HL-60/S4 treated with retinoic acid at 250 ng/mL for 4 days and 3 days (cell line): Measurements from ENCODE around the gene SCARB1.

Source experiments
- in situ Hi-C: fragments of 300-500 bp; cut with MboI; formaldehyde crosslinking; loops from 2 replicates; pipeline ENCODE4 v1.7.0; 2022; ENCODE audit warnings: low sequenced_read_pairs

The SCARB1 gene

DNA sequence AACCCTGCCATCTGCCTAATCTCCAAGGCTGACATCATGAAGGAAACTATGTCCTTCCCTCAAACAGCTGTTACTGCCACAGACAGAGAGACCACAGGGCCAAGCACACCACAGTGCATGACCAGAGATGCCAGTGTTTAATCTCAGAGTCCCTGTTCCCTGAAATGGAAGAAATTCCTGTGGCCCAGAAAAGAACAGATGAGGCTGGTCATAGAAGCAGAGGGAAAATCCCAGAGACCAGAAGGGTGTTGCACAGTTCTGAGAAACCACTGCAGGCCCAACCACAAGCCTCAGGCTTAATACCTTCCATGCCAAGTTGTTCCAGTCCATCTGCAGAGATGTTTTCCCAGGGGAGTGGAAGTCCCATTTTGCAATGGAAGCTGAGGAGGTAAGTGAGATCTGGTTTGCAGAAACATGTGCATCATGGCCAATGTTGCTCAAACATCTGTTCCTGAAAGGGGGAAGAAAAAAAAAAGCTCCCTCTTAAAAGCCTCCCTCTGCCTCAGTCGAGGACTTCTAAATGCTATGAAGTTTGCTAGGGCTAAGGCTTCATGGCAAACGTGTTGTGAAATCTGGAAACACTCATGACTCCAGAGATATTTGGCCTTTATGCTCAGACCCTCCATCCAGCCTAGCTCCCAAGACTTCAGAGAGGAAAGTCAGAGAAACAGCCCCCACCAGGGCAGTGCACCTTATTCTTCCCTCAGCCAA lies 98.6 kb downstream of the SCARB1 start:
- in situ Hi-C loops, result loop anchor here (10.0 kb wide), 2 partner anchors 430 to 730 kb away; no protein-coding TSS in a partner anchor

DNA sequence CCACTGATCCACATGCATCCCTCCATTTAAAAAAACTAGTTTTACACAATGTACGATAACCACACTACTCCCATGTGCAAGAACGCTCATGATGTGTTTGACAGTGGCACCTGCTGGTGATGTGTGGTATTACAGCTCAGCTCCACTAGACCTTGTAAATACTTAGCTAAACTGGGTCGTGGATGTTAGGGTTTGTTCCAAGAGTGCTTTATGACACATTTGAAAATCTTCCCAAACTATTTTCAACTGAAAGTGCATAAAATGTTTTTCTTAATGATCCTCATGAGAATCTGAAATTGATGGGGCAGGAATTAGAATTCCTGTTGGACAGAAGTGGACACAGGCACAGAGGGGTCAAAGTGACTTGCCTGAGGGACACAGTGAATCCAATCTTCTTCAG lies 99.2 kb downstream of the SCARB1 start:
- in situ Hi-C loops, result loop anchor here (10.0 kb wide), 2 partner anchors 430 to 730 kb away; no protein-coding TSS in a partner anchor

DNA sequence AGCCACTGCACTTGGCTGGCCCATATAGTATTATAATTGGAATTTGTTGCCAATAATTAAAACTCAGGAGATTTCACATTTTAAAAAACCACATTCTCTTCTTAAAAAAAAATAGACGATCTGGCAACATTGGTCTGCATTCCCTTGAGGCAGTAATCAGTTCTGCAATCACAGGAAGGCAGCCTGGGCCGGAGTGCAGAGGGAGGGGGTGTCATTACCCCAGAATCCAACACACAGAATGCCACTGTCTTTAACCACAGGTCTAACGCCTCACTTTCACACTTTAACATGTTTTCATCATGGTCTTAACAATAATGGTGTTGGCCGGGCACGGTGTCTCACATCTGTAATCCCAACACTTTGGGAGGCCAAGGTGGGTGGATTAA lies 100.1 kb downstream of the SCARB1 start:
- in situ Hi-C loops, result loop anchor here (10.0 kb wide), 2 partner anchors 429 to 729 kb away; no protein-coding TSS in a partner anchor

DNA sequence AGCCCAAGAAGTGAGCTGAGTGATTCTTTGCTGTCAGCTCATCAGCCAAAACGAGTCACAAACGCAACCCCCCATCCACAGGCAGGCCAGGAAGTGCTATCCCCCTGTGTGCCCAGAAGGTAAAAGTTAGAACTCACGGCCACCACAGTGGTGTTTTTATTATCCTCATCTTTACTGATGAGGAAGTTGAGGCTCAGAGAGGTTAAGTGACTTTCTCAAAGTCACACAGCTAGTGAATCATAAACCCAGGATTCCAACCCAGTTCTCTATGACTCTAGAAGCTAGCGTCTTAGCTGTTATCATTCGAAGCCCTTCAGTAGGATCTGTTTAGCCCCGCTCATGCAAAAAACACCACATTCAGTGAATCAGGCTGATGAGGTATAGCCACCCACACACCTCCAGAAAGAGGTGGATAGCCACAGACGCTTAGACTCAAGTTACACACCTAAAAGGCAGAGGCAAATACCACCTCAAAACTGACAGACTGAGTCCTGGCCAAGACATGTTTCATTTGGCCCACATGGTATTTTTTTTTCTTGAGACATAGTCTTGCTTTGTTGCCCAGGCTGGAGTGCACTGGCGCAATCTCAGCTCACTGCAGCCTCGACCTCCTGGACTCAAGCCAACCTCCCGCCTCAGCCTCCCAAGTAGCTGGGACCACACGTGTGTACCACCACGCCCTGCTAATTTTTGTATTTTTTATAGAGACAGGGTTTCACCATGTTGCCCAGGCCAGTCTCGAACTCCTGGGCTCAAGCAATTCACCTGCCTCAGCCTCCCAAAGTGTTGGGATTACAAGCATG lies 100.7 kb downstream of the SCARB1 start:
- in situ Hi-C loops, result loop anchor here (10.0 kb wide), 2 partner anchors 428 to 728 kb away; no protein-coding TSS in a partner anchor

DNA sequence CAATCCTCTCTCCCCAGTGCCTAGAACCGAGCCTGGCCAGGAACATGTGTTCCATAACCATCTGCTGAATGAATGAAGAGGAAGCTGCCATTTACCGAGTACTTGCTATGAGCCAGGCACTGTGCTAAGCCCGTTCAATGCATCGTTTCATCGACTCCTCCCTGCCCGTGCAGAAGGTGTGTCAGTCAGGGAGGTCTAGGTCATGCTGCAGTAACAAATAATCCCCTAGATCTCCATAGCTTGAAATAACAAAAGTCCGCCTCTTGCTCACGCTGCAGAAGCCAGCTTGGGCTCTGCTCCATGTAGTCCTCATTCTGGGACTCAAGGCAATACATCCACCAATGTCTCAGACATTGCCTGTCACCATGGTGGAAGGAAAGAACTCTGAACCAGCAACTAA lies 101.3 kb downstream of the SCARB1 start:
- in situ Hi-C loops, result loop anchor here (10.0 kb wide), 2 partner anchors 428 to 728 kb away; no protein-coding TSS in a partner anchor

DNA sequence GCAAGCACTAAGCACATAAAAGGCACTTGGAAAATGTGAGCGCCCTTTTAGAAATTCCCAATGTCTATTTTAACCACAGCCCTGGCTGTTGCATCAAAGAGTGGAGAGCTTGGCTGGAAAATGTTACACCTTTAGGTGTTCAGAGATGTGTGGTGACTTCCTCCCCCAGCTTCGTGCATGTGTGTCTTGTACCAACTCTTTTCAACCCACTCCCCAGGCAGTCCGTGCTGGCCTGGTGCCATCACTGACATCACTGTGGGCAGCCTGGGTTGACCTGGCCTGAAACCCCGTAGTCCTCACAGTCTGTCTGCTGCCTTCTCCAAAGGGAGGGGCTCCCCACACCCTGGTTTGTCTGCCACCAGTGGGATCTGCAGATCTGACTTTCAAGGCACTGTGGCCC lies 101.8 kb downstream of the SCARB1 start:
- in situ Hi-C loops, result loop anchor here (10.0 kb wide), 2 partner anchors 427 to 727 kb away; no protein-coding TSS in a partner anchor

DNA sequence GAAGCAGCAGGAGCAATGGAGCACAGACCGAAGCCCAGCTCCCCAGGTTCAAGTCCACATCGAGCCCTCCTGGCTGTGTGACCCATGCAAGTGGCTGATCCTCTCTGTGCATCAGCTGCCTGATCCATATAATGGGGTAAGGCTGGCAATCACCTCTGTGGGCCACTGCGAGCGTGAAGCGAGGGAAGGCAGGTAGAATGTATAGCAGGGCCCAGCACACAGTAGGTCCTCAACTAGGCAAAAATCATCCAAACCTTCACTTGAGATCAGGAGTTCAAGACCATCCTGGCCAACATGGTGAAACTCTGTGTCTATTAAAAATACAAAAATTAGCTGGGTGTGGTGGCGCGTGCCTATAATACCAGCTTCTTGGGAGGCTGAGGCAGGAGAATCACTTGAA lies 102.6 kb downstream of the SCARB1 start:
- in situ Hi-C loops, result loop anchor here (10.0 kb wide), 2 partner anchors 426 to 726 kb away; no protein-coding TSS in a partner anchor

DNA sequence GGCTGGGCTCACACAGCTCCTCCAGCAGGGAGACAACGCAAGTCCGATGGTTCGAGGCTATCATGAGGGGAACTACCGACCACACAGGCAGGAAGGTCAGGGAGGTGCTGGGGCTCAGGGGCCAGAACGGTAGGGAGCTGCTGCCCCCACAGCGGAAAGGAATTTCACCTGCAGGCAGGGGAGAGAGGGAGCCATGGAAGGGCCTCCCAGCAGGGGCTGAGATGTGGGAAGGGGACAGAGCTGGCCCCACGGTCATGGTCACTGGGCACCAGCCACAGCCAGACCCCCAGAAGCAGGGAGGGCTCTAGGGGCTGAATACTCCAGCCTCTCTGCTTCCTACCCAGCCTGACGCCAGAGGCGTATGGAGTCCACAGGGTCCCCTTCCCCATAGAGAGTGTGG lies 103.1 kb downstream of the SCARB1 start:
- in situ Hi-C loops, result loop anchor here (10.0 kb wide), 2 partner anchors 426 to 726 kb away; no protein-coding TSS in a partner anchor

DNA sequence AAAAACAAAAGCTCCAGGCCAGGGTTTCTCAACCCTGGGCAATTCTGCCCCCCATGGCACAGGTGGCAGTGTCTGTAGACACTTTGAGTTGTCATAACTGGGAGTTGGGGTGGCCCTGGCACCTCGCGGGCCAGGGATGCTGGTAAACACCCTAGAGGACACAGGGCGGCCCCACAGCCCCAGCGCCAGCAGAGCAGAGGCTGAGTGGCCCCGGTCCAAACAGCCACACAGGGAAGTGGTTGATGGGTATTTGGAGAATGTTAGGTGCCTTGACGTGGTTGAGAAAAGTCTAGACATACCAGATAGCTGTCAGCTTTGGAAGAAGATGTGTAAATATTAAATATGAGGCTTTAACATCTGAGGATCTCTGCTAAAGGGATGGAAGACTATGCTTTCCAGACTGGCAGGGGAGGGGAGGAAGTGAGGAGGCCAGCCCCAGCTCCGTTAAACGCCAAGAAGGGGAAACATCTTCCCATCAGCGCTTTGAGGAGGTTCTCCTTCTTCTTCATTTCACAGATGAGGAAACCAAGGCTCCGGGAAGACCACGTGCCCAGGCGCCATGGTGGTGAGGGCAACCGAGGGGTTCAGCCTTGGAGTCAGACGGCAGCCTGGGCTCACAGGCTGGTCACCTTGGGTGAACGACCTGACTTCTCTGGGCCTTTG lies 103.7 kb downstream of the SCARB1 start:
- in situ Hi-C loops, result loop anchor here (10.0 kb wide), 2 partner anchors 425 to 725 kb away; no protein-coding TSS in a partner anchor

DNA sequence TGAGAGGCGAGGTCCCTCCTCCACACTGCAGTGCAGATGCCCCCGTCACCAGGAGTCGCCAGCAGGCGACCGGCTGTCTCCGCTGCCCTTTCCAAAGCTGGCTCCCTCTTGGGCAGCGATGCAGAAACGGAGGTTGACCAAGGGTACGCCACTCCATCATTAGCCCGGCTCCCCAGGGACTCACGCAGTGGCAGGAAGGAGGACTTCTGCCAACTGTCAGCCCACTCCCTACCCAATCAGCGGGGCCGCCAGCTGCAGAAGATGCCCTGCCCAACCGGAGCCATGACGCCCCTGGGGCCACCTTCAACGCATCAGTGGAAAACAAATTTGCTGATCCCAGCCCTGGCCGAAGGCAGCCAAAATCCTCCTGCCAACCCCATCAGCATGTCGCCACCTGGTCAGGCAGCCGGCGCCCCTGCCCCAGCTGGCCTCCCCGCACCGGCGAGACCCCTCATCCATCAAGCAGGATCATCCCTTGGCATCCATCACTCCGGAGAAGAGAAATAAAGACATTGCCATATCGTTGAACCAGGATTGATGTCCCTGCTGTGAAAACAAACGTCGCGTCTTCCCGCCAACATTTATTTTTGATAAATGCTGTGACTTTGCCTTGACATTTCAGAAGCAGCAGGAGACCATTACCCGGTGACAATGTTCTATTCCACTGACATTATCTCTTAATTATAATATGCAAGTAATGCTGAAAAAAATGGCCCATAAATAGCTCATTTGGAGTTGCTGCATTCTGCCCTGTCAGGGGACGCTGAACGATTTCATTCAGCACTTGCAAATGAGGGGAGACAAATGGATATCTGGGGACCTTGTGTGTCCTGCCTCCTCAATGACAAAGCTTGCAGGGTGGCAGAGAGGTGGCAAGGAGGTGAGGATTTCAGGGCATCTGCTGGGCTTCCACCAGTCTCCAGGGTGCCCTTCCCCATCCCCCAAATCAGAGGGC lies 105.1 kb downstream of the SCARB1 start:
- in situ Hi-C loops, result no loop called here

DNA sequence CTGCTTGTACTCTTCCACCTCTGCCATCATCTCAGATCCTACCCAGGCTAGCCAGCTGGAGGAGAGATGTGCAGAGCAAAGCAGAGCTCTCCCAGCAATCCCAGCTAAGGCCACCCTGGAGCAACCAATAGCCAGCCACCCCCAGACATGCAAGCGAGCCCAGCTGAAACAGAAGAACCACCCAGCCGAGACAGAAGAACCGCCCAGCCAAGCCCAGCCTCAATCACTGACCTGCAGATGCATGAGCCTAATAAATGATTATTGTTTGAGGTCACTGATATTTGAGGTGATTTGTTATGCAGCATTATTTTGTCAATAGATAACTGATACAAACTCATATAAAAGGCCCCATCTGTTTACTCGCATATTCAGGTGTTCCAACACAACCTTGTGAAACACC lies 106.3 kb downstream of the SCARB1 start:
- in situ Hi-C loops, result no loop called here

DNA sequence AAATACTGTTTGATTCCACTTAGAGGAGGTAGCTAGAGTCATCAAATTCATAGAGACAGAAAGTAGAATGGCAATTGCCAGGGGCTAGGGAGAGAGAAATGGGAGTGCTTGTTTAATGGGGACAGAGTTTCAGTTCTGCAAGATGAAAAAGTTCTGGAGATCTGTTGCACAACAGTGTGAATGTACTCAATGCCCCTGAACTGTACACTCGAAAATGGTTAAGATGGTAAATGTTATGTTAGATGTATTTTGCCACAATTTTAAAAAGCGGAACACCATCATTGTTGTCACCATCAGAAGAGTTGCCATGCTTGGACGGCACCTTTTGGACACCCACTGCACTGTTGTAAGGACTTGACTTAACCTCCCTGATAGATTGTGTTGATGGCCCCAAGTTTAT lies 106.9 kb downstream of the SCARB1 start:
- in situ Hi-C loops, result no loop called here

DNA sequence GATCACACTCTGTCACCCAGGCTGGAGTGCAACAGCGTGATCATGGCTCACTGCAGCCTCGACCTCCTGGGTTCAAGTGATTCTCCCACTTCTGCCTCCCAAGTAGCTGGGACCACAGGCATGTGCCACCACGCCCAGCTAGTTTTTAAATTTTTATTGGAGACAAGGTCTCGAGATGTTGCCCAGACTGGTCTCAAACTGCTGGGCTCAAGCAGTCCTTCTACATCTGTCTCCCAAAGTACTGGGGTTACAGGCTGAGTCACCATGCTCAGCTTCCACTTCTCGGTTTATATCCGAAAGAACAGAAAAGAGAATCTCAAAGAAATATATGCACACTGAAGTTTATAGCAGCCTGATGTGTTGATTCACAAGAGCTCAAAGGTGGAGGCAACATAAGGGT lies 107.5 kb downstream of the SCARB1 start:
- in situ Hi-C loops, result no loop called here

DNA sequence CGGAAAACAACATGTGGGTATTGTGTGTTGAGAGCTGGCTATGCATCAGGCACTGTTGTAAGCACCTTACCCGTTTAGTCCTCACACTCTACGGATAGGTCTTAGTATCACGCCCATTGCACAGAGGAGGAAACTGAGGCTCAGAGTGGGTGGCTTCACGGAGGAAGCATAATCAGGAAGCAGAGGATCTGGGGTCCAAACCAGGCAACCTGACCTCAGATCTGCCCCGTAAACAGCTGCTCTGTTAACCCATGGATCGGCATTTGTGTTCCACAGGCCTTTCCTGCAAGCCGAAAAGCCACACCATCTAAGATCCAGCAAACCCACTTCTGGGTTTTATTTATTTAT lies 107.9 kb downstream of the SCARB1 start:
- in situ Hi-C loops, result no loop called here

DNA sequence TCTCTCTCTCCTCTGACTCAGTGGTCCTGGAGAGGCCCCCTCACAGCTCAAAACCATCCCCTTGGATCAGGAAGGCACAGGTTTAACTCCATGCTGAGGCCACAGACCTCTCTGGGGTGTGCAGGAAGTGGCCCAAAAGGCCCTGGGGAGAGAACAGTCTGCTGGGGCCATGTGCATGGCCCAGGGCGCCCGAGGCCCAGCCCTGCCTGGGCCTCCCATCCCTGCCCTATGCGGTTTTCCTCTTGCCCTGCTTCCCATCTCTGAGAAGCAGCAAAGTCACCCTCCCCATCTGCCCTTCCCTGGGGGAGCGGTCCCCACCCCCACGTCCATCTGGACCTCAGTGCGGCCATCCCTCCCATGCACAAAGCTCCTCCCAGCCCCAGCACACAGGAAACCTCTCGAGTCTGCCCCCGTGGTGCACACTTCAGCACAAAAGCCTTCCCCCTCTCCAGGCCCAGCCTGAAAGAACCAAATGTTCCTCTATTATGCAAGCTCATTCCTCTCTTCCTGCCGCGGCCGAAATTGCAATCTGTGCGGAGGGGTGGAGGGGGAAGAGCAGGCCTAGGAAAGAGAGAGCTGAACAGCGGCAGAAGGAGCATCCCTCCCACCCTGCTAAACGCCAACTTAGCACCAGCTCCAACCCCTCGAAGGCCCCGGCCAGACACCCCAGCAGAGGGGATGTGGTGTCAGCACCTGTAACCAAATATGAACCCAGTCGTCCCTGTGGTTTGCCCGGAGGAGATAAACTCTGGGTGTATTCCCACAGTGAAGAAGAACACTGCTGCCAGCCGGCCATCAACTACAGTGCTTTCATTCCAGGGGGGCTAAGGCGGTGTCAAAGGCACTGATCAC lies 108.5 kb downstream of the SCARB1 start:
- in situ Hi-C loops, result no loop called here

DNA sequence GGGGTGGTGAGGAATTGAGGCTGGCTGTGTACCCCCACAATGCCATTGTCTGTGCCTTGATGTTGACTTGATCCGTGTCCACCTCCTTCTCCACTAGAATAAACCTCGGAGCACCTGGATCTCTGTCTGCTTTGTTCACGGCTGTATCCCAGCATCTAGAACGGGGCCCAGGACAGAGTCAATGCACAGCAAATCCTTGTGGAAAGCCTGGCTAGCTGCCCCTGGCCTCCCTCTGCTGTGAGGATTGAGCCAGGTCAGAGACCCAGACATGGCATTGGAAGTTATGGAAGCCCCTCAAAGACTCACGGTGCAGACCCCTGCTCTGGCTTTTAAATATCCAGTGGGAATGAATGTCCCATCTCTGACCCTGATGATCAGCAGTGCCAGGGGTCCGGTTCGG lies 109.2 kb downstream of the SCARB1 start:
- in situ Hi-C loops, result no loop called here

DNA sequence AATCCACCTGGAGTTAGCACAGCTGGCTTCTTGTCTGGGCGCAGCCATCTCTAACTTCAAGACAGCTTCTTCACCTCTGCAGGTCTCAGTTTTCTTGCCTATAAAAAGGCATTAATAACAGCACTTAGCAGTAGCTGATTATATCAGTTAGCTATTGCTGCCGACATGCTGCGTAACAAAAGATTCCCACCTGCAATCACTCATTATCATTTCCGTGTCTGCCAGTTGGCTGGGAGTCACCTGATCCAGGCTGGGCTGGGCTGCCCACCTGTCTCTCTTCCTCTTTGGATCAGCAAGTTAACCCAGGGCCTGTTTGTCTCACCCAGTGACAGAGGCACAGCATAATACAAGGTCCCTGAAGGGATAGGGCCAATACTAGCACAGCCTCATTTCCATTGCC lies 109.7 kb downstream of the SCARB1 start:
- in situ Hi-C loops, result no loop called here

DNA sequence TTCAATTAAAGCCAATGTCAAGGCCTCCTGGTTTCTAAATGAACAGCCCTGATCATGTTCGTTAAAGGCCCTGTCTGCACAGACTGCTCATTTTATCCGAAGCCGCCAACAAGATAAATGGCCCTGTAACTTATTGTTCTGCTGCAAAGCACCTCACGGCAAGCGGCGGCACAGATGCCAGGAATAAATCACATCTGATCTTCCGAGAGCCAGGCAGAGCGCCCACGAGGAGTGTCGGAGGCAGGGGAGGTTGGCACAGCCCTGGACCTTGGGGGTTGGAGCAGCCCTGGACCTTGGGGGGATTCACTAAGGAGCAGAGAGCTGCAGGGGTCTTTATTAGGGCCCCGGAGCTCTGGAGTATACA lies 110.5 kb downstream of the SCARB1 start:
- in situ Hi-C loops, result no loop called here
